HepG2 (cell line): ENCODE measurements around the gene ST13.

Experiments used
- CTCF ChIP-seq: sonication (generic); formaldehyde crosslinking; IDR thresholded peaks from 2 replicates; pipeline ENCODE4 v1.5.0; 2020; ENCODE audit warnings: mild to moderate bottlenecking, missing genetic modification reagents, moderate library complexity
- EZH2 ChIP-seq: conservative IDR thresholded peaks from 2 replicates; pipeline ENCODE4 v1.6.1; 2012; ENCODE audit warnings: mild to moderate bottlenecking, low read depth, low read length, moderate library complexity
- FOSL1 ChIP-seq: sonication (generic); formaldehyde crosslinking; IDR thresholded peaks from 2 replicates; pipeline ENCODE4 v1.9.0; 2021; ENCODE audit warnings: missing genetic modification reagents, borderline replicate concordance
- HCFC1 ChIP-seq: fragments of 150-350 bp; IDR thresholded peaks from 2 replicates; pipeline ENCODE4 v1.6.1; 2014; ENCODE audit warnings: low read depth, low read length
- SMAD3 ChIP-seq: sonication (generic); formaldehyde crosslinking; IDR thresholded peaks from 2 replicates; pipeline ENCODE4 v1.4.0; 2020; ENCODE audit warnings: missing genetic modification reagents
- ZBTB37 ChIP-seq: sonication (generic); formaldehyde crosslinking; IDR thresholded peaks from 2 replicates; pipeline ENCODE4 v1.4.0; 2020; ENCODE audit warnings: mild to moderate bottlenecking, missing genetic modification reagents
- ZMYM3 ChIP-seq: sonication (generic); formaldehyde crosslinking; IDR thresholded peaks from 2 replicates; pipeline ENCODE4 v1.5.1; 2020; ENCODE audit warnings: mild to moderate bottlenecking, missing genetic modification reagents
- ZNF775 ChIP-seq: sonication (generic); formaldehyde crosslinking; IDR thresholded peaks from 2 replicates; pipeline ENCODE4 v1.4.0; 2020; ENCODE audit warnings: missing genetic modification reagents, mild to moderate bottlenecking, moderate library complexity, borderline replicate concordance

GRCh38 chr22:40819599-40820140, 36.8 kb downstream of the ST13 start:
- TF ChIP-seq FOSL1 (no peak), ZNF775 (no peak), ZMYM3 (CRISPR knock-in tag) (no peak), HCFC1 (no peak), EZH2 (no peak), SMAD3 (CRISPR knock-in tag) (no peak; the same call in 1 of the 2 replicates), ZBTB37 (no peak), CTCF (no peak)
